Activated CD8-positive, alpha-beta memory T cell treated with anti-CD3 and anti-CD28 coated beads, Interleukin-2, amount 50 U/mL, for 4 hours (primary cell): ENCODE results near the gene ACTR3.

Experiments
- DNase-seq: peaks from one replicate; pipeline ENCODE4 v3.0.0-alpha.2; 2020

The ACTR3 gene

DNA sequence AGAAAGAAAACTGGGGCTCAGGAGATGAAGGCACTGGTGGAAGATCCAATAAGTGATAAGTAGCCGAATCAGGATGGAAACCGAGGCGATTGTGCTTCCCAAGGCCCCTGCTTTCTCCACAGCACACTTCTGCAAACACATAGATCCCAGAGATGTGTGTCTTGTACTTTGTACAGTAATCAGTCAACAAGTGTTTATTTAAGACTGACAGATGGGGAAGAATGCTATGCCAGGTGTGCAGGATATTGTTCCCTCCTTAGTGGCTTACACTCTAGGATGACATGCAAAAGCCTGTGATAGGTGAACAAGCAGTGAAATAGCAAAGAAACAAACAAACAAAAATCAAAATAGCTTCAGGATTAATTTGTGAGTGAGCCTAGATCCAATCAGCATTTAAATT is 116.6 kb downstream of the ACTR3 start:
- no peak for DNase-seq

DNA sequence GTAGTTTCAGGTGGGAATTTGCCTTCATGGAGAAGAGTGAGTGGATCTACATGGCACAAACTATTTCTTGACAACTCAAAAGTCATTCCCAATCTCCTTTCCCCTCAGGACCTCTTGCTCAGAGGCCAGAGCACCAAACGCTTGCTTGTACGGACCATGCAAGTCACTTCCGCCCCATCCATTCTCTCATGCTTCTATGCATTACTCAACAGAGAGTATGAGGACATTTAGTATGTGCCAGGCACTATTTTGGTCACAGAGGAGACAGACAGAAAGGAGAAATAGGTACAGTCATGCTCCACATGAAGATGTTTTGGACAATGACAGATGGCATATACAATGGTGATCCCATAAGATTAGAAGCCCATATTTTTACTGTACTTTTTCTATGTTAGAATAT is 117.5 kb downstream of the ACTR3 start:
- DNase-seq: no peak

- no peak for DNase-seq
These were observed 118.8 kb downstream of the ACTR3 start for GRCh38 chr2:114008720-114009119.

GRCh38 chr2:114009205-114009944 is 119.5 kb downstream of the ACTR3 start:
- no peak for DNase-seq

GRCh38 chr2:114010001-114010400 is 120.1 kb downstream of the ACTR3 start:
- no peak for DNase-seq

DNA sequence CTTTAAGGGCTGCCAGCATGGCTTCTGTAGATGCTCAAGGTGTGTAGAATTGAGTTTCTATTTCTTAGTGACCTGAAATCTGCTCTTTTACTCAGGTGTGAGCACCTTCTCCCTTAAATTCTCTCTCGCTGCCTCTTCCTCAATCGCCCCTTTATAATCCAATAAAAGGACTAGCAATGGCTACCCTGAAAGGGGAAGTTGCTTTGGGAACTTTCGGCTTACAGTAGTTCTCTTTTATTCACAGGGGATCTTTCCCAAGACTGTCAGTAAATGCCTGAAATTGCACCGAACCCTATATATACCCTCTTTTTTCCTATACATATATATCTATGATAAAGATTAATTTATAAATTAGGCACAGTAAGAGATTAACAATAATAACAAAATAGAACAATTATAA is 121.8 kb downstream of the ACTR3 start:
- no peak for DNase-seq
